IMR-90 (cell line): ENCODE data around the gene RIMBP2. TPM values are rescaled to one million over a fixed set of nuclear protein-coding genes. Genes with fewer than 3 reads are reported as not detected.

Experiments
- ATAC-seq: fragments of 200-7000 bp; cut with Tn5 transposase; 2 replicates; pipeline ENCODE4 v1.9.1; 2020; ENCODE audit warnings: low read depth, mild to moderate bottlenecking, moderate library complexity
- BruUV-seq: library from RNA; stranded (reverse); fragments of 400-500 nt; replicated peaks from 2 replicates; lab custom pipeline; 2021; lab: Mats Ljungman, UMichigan
- CTCF ChIA-PET: fragments of 300-600 bp; formaldehyde crosslinking; extraction: SDS; loops from one replicate; lab custom pipeline; 2021; ENCODE audit warnings: antibody characterized with exemption; lab: Yijun Ruan, JAX
- POLR2A ChIA-PET: fragments of 300-600 bp; sonication (Branson Sonifier 250); formaldehyde crosslinking; loops from one replicate; lab custom pipeline; 2022; ENCODE audit warnings: antibody characterized with exemption; ENCODE audit not compliant: unreplicated experiment; lab: Charles Lee
- DNase-seq: peaks from one replicate; pipeline ENCODE4 v3.0.0; 2013
- H2AFZ ChIP-seq: replicated peaks from 2 replicates; pipeline ENCODE3; 2013; ENCODE audit warnings: low read length, mild to moderate bottlenecking; ENCODE audit not compliant: poor library complexity
- H2AK5ac ChIP-seq: 2 replicates; pipeline ENCODE4 v1.6.1; 2013; ENCODE audit warnings: low read depth, low read length, inconsistent platforms
- H2AK9ac ChIP-seq: replicated peaks from 2 replicates; pipeline ENCODE3; 2013; ENCODE audit warnings: mild to moderate bottlenecking, low read depth, low read length, moderate library complexity; ENCODE audit not compliant: poor library complexity
- H2BK120ac ChIP-seq: 2 replicates; pipeline ENCODE4 v1.6.1; 2013; ENCODE audit warnings: low read depth, low read length, inconsistent platforms
- H2BK15ac ChIP-seq: 3 replicates; pipeline ENCODE4 v1.6.1; 2013; ENCODE audit warnings: low read depth, low read length, inconsistent platforms
- H2BK20ac ChIP-seq: 2 replicates; pipeline ENCODE4 v1.6.1; 2013; ENCODE audit warnings: low read depth, mild to moderate bottlenecking, inconsistent platforms, low read length, moderate library complexity
- H2BK5ac ChIP-seq: 2 replicates; pipeline ENCODE4 v1.6.1; 2013; ENCODE audit warnings: mild to moderate bottlenecking, low read depth, low read length, inconsistent platforms; ENCODE audit not compliant: poor library complexity, severe bottlenecking
- H3K14ac ChIP-seq: replicated peaks from 2 replicates; pipeline ENCODE4 v1.6.1; 2013; ENCODE audit warnings: low read depth, low read length, inconsistent platforms
- H3K18ac ChIP-seq: 2 replicates; pipeline ENCODE4 v1.6.1; 2013; ENCODE audit warnings: low read depth, low read length, control low read depth
- H3K23ac ChIP-seq: 2 replicates; pipeline ENCODE4 v1.6.1; 2013; ENCODE audit warnings: low read depth, low read length, inconsistent platforms
- H3K27ac ChIP-seq: 2 replicates; pipeline ENCODE4 v1.5.1; 2013; ENCODE audit warnings: mild to moderate bottlenecking, control low read depth, low read length; ENCODE audit not compliant: insufficient read depth
- H3K27me3 ChIP-seq: 2 replicates; pipeline ENCODE4 v1.6.1; 2013; ENCODE audit warnings: low read length; ENCODE audit not compliant: control insufficient read depth, insufficient read depth
- H3K36me3 ChIP-seq: 2 replicates; pipeline ENCODE4 v1.6.1; 2013; ENCODE audit warnings: low read length, mixed read lengths; ENCODE audit not compliant: control insufficient read depth, insufficient read depth
- H3K4ac ChIP-seq: 2 replicates; pipeline ENCODE4 v1.6.1; 2013; ENCODE audit warnings: low read depth, low read length, inconsistent platforms
- H3K4me1 ChIP-seq: 2 replicates; pipeline ENCODE4 v1.6.1; 2013; ENCODE audit warnings: low read length, mixed read lengths; ENCODE audit not compliant: control insufficient read depth, insufficient read depth
- H3K4me2 ChIP-seq: 2 replicates; pipeline ENCODE4 v1.6.1; 2013; ENCODE audit warnings: low read depth, mild to moderate bottlenecking, control low read depth, low read length, moderate library complexity
- H3K4me3 ChIP-seq: 2 replicates; pipeline ENCODE4 v1.5.1; 2013; ENCODE audit warnings: low read depth, mild to moderate bottlenecking, control low read depth, low read length, moderate library complexity; ENCODE audit not compliant: insufficient read depth
- H3K56ac ChIP-seq: 2 replicates; pipeline ENCODE4 v1.6.1; 2013; ENCODE audit warnings: low read length, inconsistent platforms; ENCODE audit not compliant: insufficient read depth; ENCODE audit errors: extremely low read depth
- H3K79me1 ChIP-seq, 2 experiments: 2 replicates each; pipeline ENCODE4 v1.6.1; 2013; ENCODE audit warnings: low read length in 2 of 2, inconsistent platforms in 1 of 2, low read depth in 1 of 2
- H3K9ac ChIP-seq: 2 replicates; pipeline ENCODE4 v1.6.1; 2013; ENCODE audit warnings: low read depth, low read length, control low read depth
- H3K9me1 ChIP-seq: 2 replicates; pipeline ENCODE4 v1.6.1; 2013; ENCODE audit warnings: low read length, inconsistent platforms; ENCODE audit not compliant: insufficient read depth
- H3K9me3 ChIP-seq: 2 replicates; pipeline ENCODE4 v1.6.1; 2013; ENCODE audit warnings: low read length; ENCODE audit not compliant: control insufficient read depth, insufficient read depth
- H4K20me1 ChIP-seq: 2 replicates; pipeline ENCODE4 v1.6.1; 2013; ENCODE audit warnings: low read length, inconsistent platforms; ENCODE audit not compliant: insufficient read depth
- H4K5ac ChIP-seq: 2 replicates; pipeline ENCODE4 v1.6.1; 2013; ENCODE audit warnings: mild to moderate bottlenecking, low read depth, low read length, control low read depth
- H4K8ac ChIP-seq, 2 experiments: 2 replicates each; pipeline ENCODE4 v1.6.1; 2013; ENCODE audit warnings: low read depth in 2 of 2, low read length in 2 of 2, control low read depth in 1 of 2, inconsistent platforms in 1 of 2
- H4K91ac ChIP-seq: 2 replicates; pipeline ENCODE4 v1.6.1; 2013; ENCODE audit warnings: low read depth, low read length, inconsistent platforms; ENCODE audit not compliant: insufficient read depth
- BHLHE40 ChIP-seq: fragments of 150-350 bp; IDR thresholded peaks from 2 replicates; pipeline ENCODE4 v1.6.1; 2016; ENCODE audit warnings: mild to moderate bottlenecking, low read depth, low read length
- WGBS, 2 experiments: methylation state at CpG; one replicate each; pipeline versions ENCODE4 v1.1.5 to v1.1.7; 2013; ENCODE audit warnings: missing lambda C conversion rate in 2 of 2; ENCODE audit not compliant: insufficient read length in 1 of 2; ENCODE audit errors: extremely low coverage in 2 of 2; 5-methylcytosine and 5-hydroxymethylcytosine counted together
- dilution Hi-C: fragments of 300-500 bp; cut with HindIII; formaldehyde crosslinking; loops from one replicate; pipeline ENCODE4 v1.14.3; 2018; ENCODE audit warnings: low sequenced_read_pairs; ENCODE audit not compliant: unreplicated experiment
- in situ Hi-C: fragments of 300-500 bp; cut with MboI; formaldehyde crosslinking; loops from 3 replicates; pipeline ENCODE4 v1.14.3; 2019; ENCODE audit warnings: low sequenced_read_pairs, inconsistent platforms, mixed read lengths
- intact Hi-C: fragments of 100-400 bp; cut with micrococcal nuclease; formaldehyde crosslinking; loops from 2 replicates; pipeline ENCODE4 v1.10.0; 2022
- polyA plus RNA-seq, 3 experiments: library from polyadenylated mRNA; depleted of rRNA; stranded (reverse); fragments of >200 nt; gene quantifications; 2 replicates each; pipeline ENCODE4 v1.2.3, GENCODE V29; 2012; ENCODE audit warnings: low replicate concordance in 1 of 3
- total RNA-seq: library from RNA; depleted of rRNA; stranded (reverse); fragments of >200 nt; gene quantifications from 2 replicates; pipeline ENCODE4 v1.2.3, GENCODE V29; 2012

Gene RIMBP2
- total and polyA plus RNA-seq, 2 of the 4 experiments (the other 2 are of a cell fraction): not detected

DNA sequence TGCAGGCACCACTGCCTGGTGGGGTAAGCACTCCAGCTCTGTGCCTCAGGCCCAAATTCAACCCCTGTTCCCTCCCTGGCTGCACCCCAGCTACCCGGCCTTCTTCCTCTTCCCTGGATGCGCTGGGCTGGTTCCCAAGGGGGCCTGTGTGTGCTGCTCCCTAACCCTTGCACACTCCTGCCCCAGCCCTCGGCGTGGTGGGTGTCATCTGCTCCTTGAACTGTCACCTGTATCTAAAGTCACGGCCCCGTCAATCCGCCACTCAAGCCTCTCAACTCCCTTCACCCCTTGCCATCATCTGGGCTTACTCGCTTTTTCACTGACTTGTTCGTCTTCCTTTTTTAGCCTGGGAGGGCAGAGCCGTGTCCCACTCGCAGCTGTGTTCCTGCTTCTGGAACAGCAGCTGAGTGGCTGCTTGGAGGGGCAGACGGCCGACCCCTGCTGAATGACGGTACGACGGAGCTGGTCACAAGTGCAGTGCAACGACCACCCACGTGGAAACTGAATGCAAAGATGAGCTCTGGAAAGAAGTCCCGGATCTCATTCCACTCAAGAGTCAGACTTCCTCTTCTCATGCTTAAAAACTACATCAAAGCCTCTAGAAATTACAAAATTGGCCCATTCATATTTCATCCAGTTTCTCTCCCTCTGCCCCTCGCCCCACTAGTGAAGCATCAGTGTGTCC lies 239.5 kb downstream of the RIMBP2 start:
- POLR2A ChIA-PET: no interaction called here

More for the DNA sequence above, 239.5 kb downstream of the RIMBP2 start:
- Histone ChIP-seq H2AFZ (no peak overlapping the region), H4K8ac (no peak overlapping the region), H2BK20ac (no peak overlapping the region), H3K79me1 (no peaks in the 10 kb centered on the region), H3K9ac (no peak overlapping the region), H3K9me1 (no peaks in the 10 kb centered on the region), H3K23ac (no peak overlapping the region), H4K5ac (no peak overlapping the region), H3K4me2 (no peak overlapping the region), H3K36me3 (no peaks in the 10 kb centered on the region), H2BK5ac (no peak overlapping the region), H2AK9ac (no peak overlapping the region), H3K4me3 (no peak overlapping the region), H3K9me3 (peaks cover 50% of the 10 kb centered on the region), H3K27me3 (no peaks in the 10 kb centered on the region), H2BK15ac (no peak overlapping the region), H2BK120ac (no peak overlapping the region), H3K56ac (no peak overlapping the region), H3K27ac (no peak overlapping the region), H2AK5ac (no peak overlapping the region), H4K20me1 (no peaks in the 10 kb centered on the region), H4K91ac (no peak overlapping the region), H3K18ac (no peak overlapping the region), H3K14ac (no peak overlapping the region), H3K4ac (no peak overlapping the region), H3K4me1 (no peaks in the 10 kb centered on the region)
- ATAC-seq: no peak
- WGBS, 2 experiments: 5% methylated on average over 7 of the region's 20 CpGs; no CpG with 5 or more reads in 1 of the 2 experiments
- TF ChIP-seq BHLHE40: no peak
- no peak for DNase-seq
- in situ Hi-C loops: no loop called here
- BruUV-seq: no TSS peak
- intact Hi-C loops: no loop called here
- CTCF ChIA-PET: no interaction called here
- dilution Hi-C loops: no loop called here
